Tibial nerve (tissue), 4 donors: ENCODE measurements around the gene KRT1. TPM values are rescaled to one million over a fixed set of nuclear protein-coding genes. Genes with fewer than 3 reads are reported as not detected.

Experiments used
- DNase-seq, 2 donors: peaks; one replicate each; pipeline ENCODE4 v3.0.0-alpha.2; 2019; ENCODE audit warnings: low spot score in 2 of 2
- H3K27ac ChIP-seq, 4 donors: fragments of 200-600 bp; sonication (generic) in 3 of 4; one replicate each; pipeline ENCODE4 v1.5.1; 2017 to 2019; ENCODE audit warnings: mild to moderate bottlenecking in 1 of 4
- H3K27me3 ChIP-seq, 2 donors: fragments of 200-600 bp; sonication (generic) in 1 of 2; one replicate each; pipeline versions ENCODE4 v1.5.1 to v1.6.0; 2017 to 2019
- H3K36me3 ChIP-seq, 3 donors: fragments of 200-600 bp; sonication (generic); one replicate each; pipeline ENCODE4 v1.5.1; 2018 to 2019
- H3K4me1 ChIP-seq, 4 donors: fragments of 200-600 bp; sonication (generic) in 3 of 4; one replicate each; pipeline ENCODE4 v1.5.1; 2017 to 2019
- H3K4me3 ChIP-seq, 4 donors: fragments of 200-600 bp; sonication (generic) in 3 of 4; one replicate each; pipeline ENCODE4 v1.5.1; 2017 to 2019; ENCODE audit warnings: mild to moderate bottlenecking in 1 of 4, moderate library complexity in 1 of 4
- H3K9me3 ChIP-seq, 4 donors: fragments of 200-600 bp; sonication (generic) in 3 of 4; one replicate each; pipeline ENCODE4 v1.5.1; 2017 to 2019
- CTCF ChIP-seq, 5 experiments: fragments of 200-600 bp in 3 of 5; fragments of 450-650 bp in 2 of 5; sonication (generic) in 3 of 5; IDR thresholded peaks; one replicate each; pipeline ENCODE4 v1.5.1; 2016 to 2019; ENCODE audit warnings: antibody characterized with exemption in 5 of 5, mild to moderate bottlenecking in 3 of 5, moderate library complexity in 2 of 5
- EP300 ChIP-seq, 2 donors: sonication (generic); formaldehyde crosslinking; IDR thresholded peaks; one replicate each; pipeline ENCODE4 v1.6.1; 2017; ENCODE audit warnings: antibody characterized with exemption in 2 of 2, mild to moderate bottlenecking in 1 of 2
- POLR2A ChIP-seq, 2 donors: fragments of 450-650 bp; IDR thresholded peaks; one replicate each; pipeline ENCODE4 v1.6.1; 2017; ENCODE audit warnings: antibody characterized with exemption in 2 of 2, mild to moderate bottlenecking in 2 of 2, moderate library complexity in 2 of 2
- whole genome bisulfite sequencing, 2 donors: methylation state at CpG; one replicate each; pipeline ENCODE4 v1.1.5; 2018; 5-methylcytosine and 5-hydroxymethylcytosine counted together
- total RNA-seq, 4 donors: library from RNA; depleted of rRNA; stranded (reverse); fragments of >200 nt; gene quantifications; one replicate each; pipeline ENCODE4 v1.1.0, GENCODE V29; 2016

The KRT1 gene
- total RNA-seq, 4 donors from 2014 or later, result not detected

GRCh38 chr12:52660934-52661499 is 19.2 kb downstream of the KRT1 start:
- Histone ChIP-seq H3K4me3 (no peak overlapping the region), H3K4me1 (no peaks in the 10 kb centered on the region), H3K9me3 (no peaks in the 10 kb centered on the region), H3K27me3 (peaks cover 0 to 10% of the 10 kb centered on the region in 2 donors), H3K27ac (no peak overlapping the region), H3K36me3 (no peaks in the 10 kb centered on the region)
- TF ChIP-seq POLR2A (IDR thresholded peaks at IDR 0.05), result no peak
- TF ChIP-seq CTCF (IDR thresholded peaks at IDR 0.05), result no peak
- no peak for TF ChIP-seq EP300 (IDR thresholded peaks at IDR 0.05)
- DNase-seq, result no peak
- 69 to 72% methylated on average over 3 of the region's 3 CpGs for WGBS, 2 donors

GRCh38 chr12:52659951-52660350 is 20.3 kb downstream of the KRT1 start:
- H3K36me3 ChIP-seq, result no peaks in the 10 kb centered on the region
- TF ChIP-seq EP300 (IDR thresholded peaks at IDR 0.05), result no peak
- no peak for TF ChIP-seq CTCF (IDR thresholded peaks at IDR 0.05)
- no peak for TF ChIP-seq POLR2A (IDR thresholded peaks at IDR 0.05)
- no peak for DNase-seq
- no peaks in the 10 kb centered on the region for H3K9me3 ChIP-seq
- WGBS, 2 donors, result 74 to 88% methylated on average over 3 to 4 of the region's 4 CpGs
- peaks cover 0 to 10% of the 10 kb centered on the region in 2 donors for H3K27me3 ChIP-seq
- no peaks in the 10 kb centered on the region for H3K4me1 ChIP-seq
- H3K4me3 ChIP-seq, result no peak overlapping the region
- no peak overlapping the region for H3K27ac ChIP-seq

DNA sequence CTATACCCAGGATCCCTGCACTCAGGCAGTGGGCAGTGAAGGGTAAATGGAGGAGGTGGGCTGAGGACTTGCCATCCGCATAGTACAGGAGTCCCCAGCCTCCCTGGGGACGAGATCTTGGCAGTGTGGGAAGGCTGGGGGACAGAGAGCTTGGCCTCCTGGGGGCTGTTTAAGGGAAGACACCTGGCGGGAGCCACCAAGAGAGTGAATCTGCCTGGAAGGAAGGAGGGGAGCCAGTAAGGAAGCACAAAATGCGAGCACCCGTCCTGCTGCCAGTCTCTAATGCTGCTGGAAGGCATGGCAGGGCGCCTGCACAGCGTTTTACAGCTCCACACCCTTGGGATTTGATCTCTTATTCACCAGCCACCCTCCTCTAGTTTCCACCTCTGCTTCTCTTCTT is 20.8 kb downstream of the KRT1 start:
- no peaks in the 10 kb centered on the region for H3K36me3 ChIP-seq
- no peak for TF ChIP-seq EP300 (IDR thresholded peaks at IDR 0.05)
- no peak for TF ChIP-seq POLR2A (IDR thresholded peaks at IDR 0.05)
- no peak for TF ChIP-seq CTCF (IDR thresholded peaks at IDR 0.05)
- no peak for DNase-seq
- no peak overlapping the region for H3K4me3 ChIP-seq
- WGBS, 2 donors, result 56 to 71% methylated on average over 7 of the region's 7 CpGs
- no peaks in the 10 kb centered on the region for H3K4me1 ChIP-seq
- no peaks in the 10 kb centered on the region for H3K9me3 ChIP-seq
- no peak overlapping the region for H3K27ac ChIP-seq
- H3K27me3 ChIP-seq, result peaks cover 0 to 14% of the 10 kb centered on the region in 2 donors

GRCh38 chr12:52658196-52658595 is 22.0 kb downstream of the KRT1 start:
- TF ChIP-seq POLR2A (IDR thresholded peaks at IDR 0.05) (no peak), CTCF (IDR thresholded peaks at IDR 0.05) (no peak), EP300 (IDR thresholded peaks at IDR 0.05) (no peak)
- Histone ChIP-seq H3K27ac (no peak overlapping the region), H3K4me3 (no peak overlapping the region), H3K27me3 (peaks cover 0 to 12% of the 10 kb centered on the region in 2 donors), H3K4me1 (no peaks in the 10 kb centered on the region), H3K36me3 (no peaks in the 10 kb centered on the region), H3K9me3 (no peaks in the 10 kb centered on the region)
- WGBS, 2 donors, result 68 to 71% methylated on average over 4 of the region's 4 CpGs
- no peak for DNase-seq

DNA sequence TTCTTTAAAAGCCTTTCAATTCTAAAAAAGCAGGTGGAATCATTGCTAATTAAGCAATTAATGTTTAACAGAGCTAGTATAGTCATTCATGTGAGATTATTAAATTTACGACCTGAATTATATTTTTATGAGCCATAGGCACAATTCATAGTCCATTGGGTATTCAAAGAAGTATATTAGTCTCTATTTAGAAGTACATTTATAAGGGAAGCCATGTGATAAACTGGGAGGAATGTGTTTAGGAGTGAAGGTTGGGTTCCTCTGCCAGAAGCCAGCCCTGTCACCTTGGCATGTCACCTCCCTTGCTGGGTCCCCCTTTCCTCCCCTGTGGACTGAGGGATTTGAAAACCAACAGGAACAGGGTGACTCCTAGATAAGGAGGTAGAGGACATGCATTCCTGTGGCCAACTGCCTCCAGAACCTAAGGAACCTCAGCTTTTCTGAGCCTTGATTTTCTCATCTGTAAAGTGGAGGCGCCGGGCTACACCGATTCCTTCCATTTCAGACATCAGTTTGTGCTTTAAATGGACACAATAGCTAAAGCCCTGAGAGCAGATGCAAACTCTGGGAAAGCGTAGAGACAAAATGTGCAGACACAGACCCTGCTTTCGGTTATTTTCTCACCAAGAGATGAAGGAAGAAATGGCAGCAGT is 22.8 kb downstream of the KRT1 start:
- Histone ChIP-seq H3K36me3 (no peaks in the 10 kb centered on the region), H3K4me1 (no peaks in the 10 kb centered on the region), H3K27me3 (peaks cover 0 to 11% of the 10 kb centered on the region in 2 donors), H3K27ac (no peak overlapping the region), H3K9me3 (no peaks in the 10 kb centered on the region), H3K4me3 (no peak overlapping the region)
- TF ChIP-seq EP300 (IDR thresholded peaks at IDR 0.05) (no peak), CTCF (IDR thresholded peaks at IDR 0.05) (no peak), POLR2A (IDR thresholded peaks at IDR 0.05) (no peak)
- DNase-seq, result no peak
- 81 to 93% methylated on average over 6 of the region's 6 CpGs for WGBS, 2 donors
